ENCODE data around the gene JMJD1C.

Gene JMJD1C

GRCh38 chr10:63480237-63480636 lies 14.5 kb upstream of the JMJD1C start:
- TF ChIP-seq CTCF (IDR thresholded peaks at IDR 0.05; ENCODE audit: low read depth, low read length) = no peak
- H3K4me3 ChIP-seq (ENCODE audit: low read depth, low read length) = no peak overlapping the region

- no peak for TF ChIP-seq CTCF (IDR thresholded peaks at IDR 0.05; ENCODE audit: low read depth, low read length)
- no peak overlapping the region for H3K4me3 ChIP-seq (ENCODE audit: low read depth, low read length)
Measured at GRCh38 chr10:63478564-63478963, 12.8 kb upstream of the JMJD1C start.

GRCh38 chr10:63477927-63478326 lies 12.2 kb upstream of the JMJD1C start:
- no peak for TF ChIP-seq CTCF (IDR thresholded peaks at IDR 0.05; ENCODE audit: low read depth, low read length)

GRCh38 chr10:63474488-63474887 lies 8.7 kb upstream of the JMJD1C start:
- TF ChIP-seq CTCF (IDR thresholded peaks at IDR 0.05; ENCODE audit: low read depth, low read length) = no peak
- no peak overlapping the region for H3K4me3 ChIP-seq (ENCODE audit: low read depth, low read length)

More at GRCh38 chr10:63477927-63478326, 12.2 kb upstream of the JMJD1C start:
- no peak overlapping the region for H3K4me3 ChIP-seq (ENCODE audit: low read depth, low read length)

- no peak for TF ChIP-seq CTCF (IDR thresholded peaks at IDR 0.05; ENCODE audit: low read depth, low read length)
- no peak overlapping the region for H3K4me3 ChIP-seq (ENCODE audit: low read depth, low read length)
Measured at GRCh38 chr10:63470928-63471327, 5.2 kb upstream of the JMJD1C start.

GRCh38 chr10:63468947-63469346 lies 3.2 kb upstream of the JMJD1C start:
- H3K4me3 ChIP-seq (ENCODE audit: low read depth, low read length) = no peak overlapping the region
- no peak for TF ChIP-seq CTCF (IDR thresholded peaks at IDR 0.05; ENCODE audit: low read depth, low read length)

- TF ChIP-seq CTCF (IDR thresholded peaks at IDR 0.05; ENCODE audit: low read depth, low read length) = no peak
- no peak overlapping the region for H3K4me3 ChIP-seq (ENCODE audit: low read depth, low read length)
Measured at GRCh38 chr10:63467841-63468240, 2.1 kb upstream of the JMJD1C start.
